Caco-2 (cell line): ENCODE measurements around the gene ITPRID1. TPM values are rescaled to one million over a fixed set of nuclear protein-coding genes. Genes with fewer than 3 reads are reported as not detected.

Source experiments
- BruUV-seq: library from RNA; stranded (reverse); fragments of 400-500 nt; replicated peaks from 2 replicates; lab custom pipeline; 2021; lab: Mats Ljungman, UMichigan
- CTCF ChIA-PET: fragments of 300-600 bp; sonication (Branson Sonifier 250); formaldehyde crosslinking; loops from one replicate; lab custom pipeline; 2022; ENCODE audit warnings: antibody characterized with exemption; lab: Charles Lee
- POLR2A ChIA-PET: fragments of 300-600 bp; sonication (Branson Sonifier 250); formaldehyde crosslinking; loops from one replicate; lab custom pipeline; 2022; ENCODE audit warnings: antibody characterized with exemption; lab: Charles Lee
- DNase-seq, 2 experiments: peaks; one replicate each; pipeline versions ENCODE4 v3.0.0 to v3.0.0-alpha.2; 2020 to 2022
- H3K27me3 ChIP-seq: replicated peaks from 2 replicates; pipeline ENCODE4 v1.6.0; 2011; ENCODE audit warnings: low read length; ENCODE audit not compliant: control insufficient read depth, insufficient read depth
- H3K36me3 ChIP-seq: 2 replicates; pipeline ENCODE4 v1.5.1; 2011; ENCODE audit warnings: low read length; ENCODE audit not compliant: control insufficient read depth, insufficient read depth
- H3K4me1 ChIP-seq: fragments of 250-450 bp; sonication (Bioruptor Pico); 2 replicates; pipeline ENCODE4 v1.5.1; 2020; ENCODE audit warnings: mild to moderate bottlenecking
- H3K4me3 ChIP-seq: 2 replicates; pipeline ENCODE4 v1.5.1; 2011; ENCODE audit warnings: low read depth, mild to moderate bottlenecking, control low read depth, low read length
- H3K9me3 ChIP-seq: fragments of 250-450 bp; sonication (Bioruptor Pico); 2 replicates; pipeline ENCODE4 v1.5.1; 2020; ENCODE audit warnings: mild to moderate bottlenecking, moderate library complexity
- H3K27ac Mint-ChIP-seq: one replicate; pipeline ENCODE4 v1.8.0; 2022; ENCODE audit warnings: mixed read lengths; ENCODE audit not compliant: unreplicated experiment
- H3K27me3 Mint-ChIP-seq: one replicate; pipeline ENCODE4 v1.8.0; 2022; ENCODE audit warnings: mixed read lengths; ENCODE audit not compliant: insufficient read depth, unreplicated experiment
- H3K36me3 Mint-ChIP-seq: one replicate; pipeline ENCODE4 v1.8.0; 2022; ENCODE audit warnings: mild to moderate bottlenecking, mixed read lengths; ENCODE audit not compliant: insufficient read depth, unreplicated experiment
- H3K4me1 Mint-ChIP-seq: one replicate; pipeline ENCODE4 v1.8.0; 2022; ENCODE audit warnings: low read depth, mixed read lengths; ENCODE audit not compliant: unreplicated experiment
- H3K4me3 Mint-ChIP-seq: one replicate; pipeline ENCODE4 v1.8.0; 2022; ENCODE audit warnings: mild to moderate bottlenecking, moderate library complexity, mixed read lengths; ENCODE audit not compliant: unreplicated experiment
- H3K9me3 Mint-ChIP-seq: one replicate; pipeline ENCODE4 v1.8.0; 2022; ENCODE audit warnings: mixed read lengths; ENCODE audit not compliant: unreplicated experiment
- CTCF ChIP-seq, 2 experiments: fragments of 200-600 bp in 1 of 2; IDR thresholded peaks; 1 replicate in 1 of 2; 2 replicates in 1 of 2; pipeline versions ENCODE4 v1.5.1 to v1.8.0; 2011 to 2022; ENCODE audit warnings: antibody characterized with exemption in 1 of 2, control low read depth in 1 of 2, inconsistent platforms in 1 of 2, low read depth in 1 of 2, low read length in 1 of 2, mild to moderate bottlenecking in 1 of 2, moderate library complexity in 1 of 2; ENCODE audit not compliant: insufficient read depth in 1 of 2, severe bottlenecking in 1 of 2, unreplicated experiment in 1 of 2
- intact Hi-C: fragments of 100-400 bp; cut with micrococcal nuclease; formaldehyde crosslinking; loops from one replicate; pipeline ENCODE4 v1.10.0; 2022; ENCODE audit not compliant: unreplicated experiment
- total RNA-seq: library from RNA; stranded (reverse); gene quantifications from 2 replicates; pipeline ENCODE4 v1.2.3, GENCODE V29; 2022

Gene ITPRID1
- total RNA-seq, 1 experiment from 2014 or later = 0.09 TPM

DNA sequence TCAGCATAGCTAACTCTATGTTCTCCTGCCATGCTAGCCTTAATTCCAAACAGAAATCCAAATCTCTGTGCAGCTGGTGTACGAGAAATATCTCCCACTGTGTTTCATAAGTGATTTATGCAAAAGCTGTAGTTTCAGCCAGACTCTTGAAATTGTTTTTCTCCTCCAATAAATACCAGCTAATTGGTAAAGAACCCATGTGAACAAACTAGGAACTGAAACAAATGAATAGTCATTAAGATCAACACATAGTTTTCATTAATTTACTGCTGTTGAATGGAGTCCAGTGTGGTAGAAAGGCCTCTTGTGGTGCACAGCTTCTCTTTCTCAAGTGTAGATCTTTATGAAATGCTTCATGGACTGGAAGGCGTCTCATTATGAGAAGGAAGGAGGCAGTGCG lies 191.5 kb downstream of the ITPRID1 start:
- Mint-ChIP-seq H3K27me3 (peaks cover 16% of the 10 kb centered on the region), H3K4me1 (no peaks in the 10 kb centered on the region), H3K36me3 (no peaks in the 10 kb centered on the region), H3K9me3 (no peaks in the 10 kb centered on the region), H3K4me3 (no peak overlapping the region), H3K27ac (no peak overlapping the region)
- Histone ChIP-seq H3K4me1 (no peaks in the 10 kb centered on the region), H3K9me3 (no peaks in the 10 kb centered on the region), H3K27me3 (no peaks in the 10 kb centered on the region; the same call in 1 of the 2 replicates), H3K36me3 (no peaks in the 10 kb centered on the region), H3K4me3 (no peak overlapping the region)
- no peak for DNase-seq
- intact Hi-C loops = no loop called here
- TF ChIP-seq CTCF (IDR thresholded peaks at IDR 0.05; ENCODE audit: insufficient read depth in 1 of 2, low read depth in 1 of 2, low read length in 1 of 2, severe bottlenecking in 1 of 2, unreplicated experiment in 1 of 2) = no peak
- CTCF ChIA-PET = no interaction called here
- POLR2A ChIA-PET = no interaction called here
- BruUV-seq = no TSS peak

- peaks cover 21% of the 10 kb centered on the region for H3K27me3 Mint-ChIP-seq
- POLR2A ChIA-PET = no interaction called here
- H3K27ac Mint-ChIP-seq = no peak overlapping the region
- no peaks in the 10 kb centered on the region for H3K4me1 Mint-ChIP-seq
- CTCF ChIA-PET = no interaction called here
- H3K9me3 Mint-ChIP-seq = no peaks in the 10 kb centered on the region
- no peaks in the 10 kb centered on the region for H3K36me3 ChIP-seq
- DNase-seq = no peak
- H3K36me3 Mint-ChIP-seq = no peaks in the 10 kb centered on the region
- no peaks in the 10 kb centered on the region for H3K4me1 ChIP-seq
- no peak overlapping the region for H3K4me3 ChIP-seq
- intact Hi-C loops = no loop called here
- H3K27me3 ChIP-seq = no peaks in the 10 kb centered on the region; the same call in 1 of the 2 replicates
- BruUV-seq = no TSS peak
- H3K4me3 Mint-ChIP-seq = no peak overlapping the region
- no peak for TF ChIP-seq CTCF (IDR thresholded peaks at IDR 0.05; ENCODE audit: insufficient read depth in 1 of 2, low read depth in 1 of 2, low read length in 1 of 2, severe bottlenecking in 1 of 2, unreplicated experiment in 1 of 2)
- H3K9me3 ChIP-seq = no peaks in the 10 kb centered on the region
These were observed 193.2 kb downstream of the ITPRID1 start for GRCh38 chr7:31707089-31707488.

Other genes starting within 250 kb of the ITPRID1 start
- gene NEUROD6, start 173.4 kb upstream of the ITPRID1 start, total RNA-seq = not detected in 2 replicates
- gene PPP1R17, start 173.1 kb downstream of the ITPRID1 start, total RNA-seq = not detected in 2 replicates